22Rv1 (cell line): ENCODE measurements around the gene CA5A.

ENCODE experiments used
- ZFX ChIP-seq: fragments of 450-650 bp; IDR thresholded peaks from 2 replicates; pipeline ENCODE4 v1.6.1; 2017; ENCODE audit warnings: antibody characterized with exemption, borderline replicate concordance
- TF ChIP-seq, protein P1 (sequence below): fragments of 450-650 bp; IDR thresholded peaks from 2 replicates; pipeline ENCODE4 v1.5.1; 2017; ENCODE audit warnings: mild to moderate bottlenecking

DNA sequence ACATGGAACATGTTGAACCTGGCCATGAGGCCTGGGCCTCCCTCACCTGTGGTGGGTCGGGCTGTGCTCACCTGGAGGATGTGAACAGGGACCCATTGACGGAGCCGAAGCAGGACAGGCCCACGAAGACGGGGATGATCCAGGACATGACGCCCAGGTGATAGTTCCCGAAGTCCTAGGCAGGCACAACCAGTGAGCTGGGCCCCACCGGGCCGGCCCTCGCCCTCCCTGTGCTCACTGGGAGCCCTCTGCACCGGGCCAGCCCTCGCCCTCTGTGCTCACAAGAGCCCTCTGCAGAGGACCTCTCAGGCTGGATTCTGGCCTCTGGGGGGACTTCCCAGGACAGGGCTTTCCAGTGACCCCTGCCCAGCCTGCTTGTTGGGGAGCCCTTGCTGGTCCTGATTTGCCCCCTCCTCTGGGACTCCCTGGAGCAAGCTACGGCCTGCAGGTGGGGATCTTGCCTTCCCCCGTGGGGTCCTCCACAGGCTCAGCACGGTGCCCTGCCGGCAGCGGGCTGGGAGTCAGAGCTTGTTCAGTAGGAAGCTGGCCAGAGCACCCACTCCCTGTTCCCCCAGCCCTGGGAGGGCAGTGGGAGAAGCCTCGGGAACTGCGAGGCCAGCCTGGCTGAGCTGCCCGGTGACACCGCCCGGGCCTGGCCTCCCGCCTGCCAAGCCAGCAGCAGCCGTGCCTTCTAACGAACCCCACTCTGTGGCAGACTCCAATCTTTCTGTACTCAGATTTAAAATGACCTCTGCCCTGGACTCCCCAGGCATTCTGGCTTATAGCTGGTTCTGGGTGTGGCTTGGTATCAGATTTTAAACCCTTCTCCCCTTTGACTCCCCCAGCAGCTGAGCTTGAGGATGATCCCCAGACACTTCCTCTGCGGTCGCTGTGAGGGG, 97.4 kb downstream of the CA5A start:
- TF ChIP-seq, protein P1, sequence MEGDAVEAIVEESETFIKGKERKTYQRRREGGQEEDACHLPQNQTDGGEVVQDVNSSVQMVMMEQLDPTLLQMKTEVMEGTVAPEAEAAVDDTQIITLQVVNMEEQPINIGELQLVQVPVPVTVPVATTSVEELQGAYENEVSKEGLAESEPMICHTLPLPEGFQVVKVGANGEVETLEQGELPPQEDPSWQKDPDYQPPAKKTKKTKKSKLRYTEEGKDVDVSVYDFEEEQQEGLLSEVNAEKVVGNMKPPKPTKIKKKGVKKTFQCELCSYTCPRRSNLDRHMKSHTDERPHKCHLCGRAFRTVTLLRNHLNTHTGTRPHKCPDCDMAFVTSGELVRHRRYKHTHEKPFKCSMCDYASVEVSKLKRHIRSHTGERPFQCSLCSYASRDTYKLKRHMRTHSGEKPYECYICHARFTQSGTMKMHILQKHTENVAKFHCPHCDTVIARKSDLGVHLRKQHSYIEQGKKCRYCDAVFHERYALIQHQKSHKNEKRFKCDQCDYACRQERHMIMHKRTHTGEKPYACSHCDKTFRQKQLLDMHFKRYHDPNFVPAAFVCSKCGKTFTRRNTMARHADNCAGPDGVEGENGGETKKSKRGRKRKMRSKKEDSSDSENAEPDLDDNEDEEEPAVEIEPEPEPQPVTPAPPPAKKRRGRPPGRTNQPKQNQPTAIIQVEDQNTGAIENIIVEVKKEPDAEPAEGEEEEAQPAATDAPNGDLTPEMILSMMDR = no peak
- TF ChIP-seq ZFX = no peak
